Fibroblast of the aortic adventitia (primary cell): ENCODE results near the gene GPC5. TPM values are rescaled to one million over a fixed set of nuclear protein-coding genes. Genes with fewer than 3 reads are reported as not detected.
"Not testable (repeated sequence)": the region's sequence is repeated elsewhere in the genome, so short reads cannot be mapped to it uniquely, and the experiment has no call there.

Source experiments
- DNase-seq: peaks from one replicate; pipeline ENCODE4 v3.0.0-alpha.2; 2010; ENCODE audit warnings: low read depth
- H3K4me3 ChIP-seq: 2 replicates; pipeline ENCODE4 v1.5.1; 2011; ENCODE audit warnings: low read depth, mild to moderate bottlenecking, control low read depth, low read length, moderate library complexity
- total RNA-seq: library from RNA; depleted of rRNA; stranded (reverse); fragments of >200 nt; gene quantifications from 2 replicates; pipeline ENCODE4 v1.2.3, GENCODE V29; 2012; ENCODE audit warnings: low replicate concordance
- TF ChIP-seq, protein P1 (sequence below): IDR thresholded peaks from 2 replicates; pipeline ENCODE4 v1.5.1; 2011; ENCODE audit warnings: mild to moderate bottlenecking, low read length, control low read depth, inconsistent platforms; ENCODE audit not compliant: insufficient read depth

Gene GPC5
- total RNA-seq, 1 donor: 0.18 TPM

DNA sequence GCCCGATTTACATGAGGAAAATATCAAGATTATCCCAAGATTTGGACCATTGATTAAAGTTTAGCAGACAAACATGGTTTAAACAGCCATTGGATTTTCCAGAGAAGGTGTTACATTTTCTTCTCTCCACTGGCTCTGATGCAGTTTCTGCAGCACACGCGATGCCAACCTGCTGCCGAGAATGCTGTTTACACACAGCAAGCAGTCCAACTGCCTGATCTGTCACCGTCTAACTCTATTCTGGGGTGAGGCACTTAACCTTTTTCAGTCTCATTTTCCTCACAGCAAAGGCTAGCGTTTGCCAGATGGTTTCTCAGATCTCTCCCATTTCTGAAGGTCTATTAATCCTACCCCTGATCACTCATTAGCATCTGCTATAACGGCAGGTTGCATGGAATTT is 1064.7 kb downstream of the GPC5 start:
- no peak for DNase-seq
- no peak overlapping the region for H3K4me3 ChIP-seq
- TF ChIP-seq, protein P1, sequence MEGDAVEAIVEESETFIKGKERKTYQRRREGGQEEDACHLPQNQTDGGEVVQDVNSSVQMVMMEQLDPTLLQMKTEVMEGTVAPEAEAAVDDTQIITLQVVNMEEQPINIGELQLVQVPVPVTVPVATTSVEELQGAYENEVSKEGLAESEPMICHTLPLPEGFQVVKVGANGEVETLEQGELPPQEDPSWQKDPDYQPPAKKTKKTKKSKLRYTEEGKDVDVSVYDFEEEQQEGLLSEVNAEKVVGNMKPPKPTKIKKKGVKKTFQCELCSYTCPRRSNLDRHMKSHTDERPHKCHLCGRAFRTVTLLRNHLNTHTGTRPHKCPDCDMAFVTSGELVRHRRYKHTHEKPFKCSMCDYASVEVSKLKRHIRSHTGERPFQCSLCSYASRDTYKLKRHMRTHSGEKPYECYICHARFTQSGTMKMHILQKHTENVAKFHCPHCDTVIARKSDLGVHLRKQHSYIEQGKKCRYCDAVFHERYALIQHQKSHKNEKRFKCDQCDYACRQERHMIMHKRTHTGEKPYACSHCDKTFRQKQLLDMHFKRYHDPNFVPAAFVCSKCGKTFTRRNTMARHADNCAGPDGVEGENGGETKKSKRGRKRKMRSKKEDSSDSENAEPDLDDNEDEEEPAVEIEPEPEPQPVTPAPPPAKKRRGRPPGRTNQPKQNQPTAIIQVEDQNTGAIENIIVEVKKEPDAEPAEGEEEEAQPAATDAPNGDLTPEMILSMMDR: no peak

DNA sequence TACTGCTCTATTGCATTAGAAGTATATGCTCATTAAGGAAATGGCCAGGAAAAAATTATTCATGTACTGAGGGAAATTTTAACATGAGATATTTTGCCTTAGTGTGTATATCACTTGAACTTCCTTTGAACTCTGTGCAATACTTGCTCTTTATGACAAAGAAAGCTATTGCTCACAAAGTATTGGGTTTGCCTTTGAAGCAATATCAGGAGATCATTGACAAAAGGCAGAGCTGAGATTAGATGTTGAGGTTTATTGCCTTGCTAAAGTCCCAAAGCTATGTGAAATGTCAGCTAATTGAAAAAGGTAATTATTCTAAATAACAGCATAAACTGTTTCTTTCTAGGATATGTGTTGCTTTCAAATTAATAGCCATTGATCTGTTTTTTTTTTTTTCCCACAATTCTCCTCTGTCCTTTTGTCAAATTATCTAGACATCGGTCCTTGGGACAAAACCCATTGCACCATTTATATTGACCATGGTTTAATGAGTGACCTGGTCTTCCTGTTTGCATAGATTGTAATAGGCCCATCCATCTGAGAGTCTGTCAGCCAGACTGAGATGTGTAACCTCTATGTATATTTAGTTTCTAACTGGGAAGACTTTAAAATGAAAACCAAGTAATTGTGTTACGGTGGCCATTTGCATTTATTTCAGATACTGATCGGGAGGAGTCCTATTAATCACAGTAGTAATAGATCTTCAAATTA is 1075.5 kb downstream of the GPC5 start:
- no peak overlapping the region for H3K4me3 ChIP-seq
- DNase-seq: no peak
- TF ChIP-seq, protein P1: no peak

DNA sequence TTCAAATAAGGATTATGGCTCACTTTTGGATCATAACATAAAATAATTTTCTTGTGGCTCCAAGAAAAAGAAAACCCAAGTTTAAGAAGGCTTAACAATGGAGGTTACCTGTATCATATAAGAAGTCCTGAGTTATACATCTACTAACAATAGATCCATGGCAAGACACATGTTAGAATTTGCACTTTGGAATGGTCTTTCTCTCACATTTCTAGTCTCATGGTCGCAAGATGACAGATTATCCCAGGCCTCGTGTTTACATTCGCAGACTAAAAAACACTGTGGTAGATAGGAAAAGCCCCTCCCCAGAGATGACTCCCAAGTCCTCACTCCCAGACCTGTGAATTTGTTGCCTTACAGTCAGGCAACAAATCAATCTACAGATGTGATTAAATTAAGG is 1082.0 kb downstream of the GPC5 start:
- no peak for DNase-seq
- no peak overlapping the region for H3K4me3 ChIP-seq
- TF ChIP-seq, protein P1: no peak

DNA sequence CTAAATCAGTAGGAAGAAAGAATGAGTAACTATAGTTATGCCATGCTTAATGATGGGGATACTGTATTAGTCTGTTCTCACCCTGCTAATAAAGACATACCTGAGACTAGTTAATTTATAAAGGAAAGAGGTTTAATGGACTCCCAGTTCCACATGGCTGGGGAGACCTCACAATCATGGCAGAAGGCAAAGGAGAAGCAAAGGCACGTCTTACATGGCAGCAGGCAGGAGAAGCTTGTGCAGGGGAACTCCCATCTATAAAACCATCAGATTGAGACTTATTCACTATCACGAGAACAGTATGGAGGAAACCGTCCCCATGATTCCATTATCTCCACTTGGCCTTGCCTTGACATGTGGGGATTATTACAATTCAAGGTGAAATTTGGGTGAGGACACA is 1084.4 kb downstream of the GPC5 start:
- H3K4me3 ChIP-seq, DNase-seq: not testable (repeated sequence)

DNA sequence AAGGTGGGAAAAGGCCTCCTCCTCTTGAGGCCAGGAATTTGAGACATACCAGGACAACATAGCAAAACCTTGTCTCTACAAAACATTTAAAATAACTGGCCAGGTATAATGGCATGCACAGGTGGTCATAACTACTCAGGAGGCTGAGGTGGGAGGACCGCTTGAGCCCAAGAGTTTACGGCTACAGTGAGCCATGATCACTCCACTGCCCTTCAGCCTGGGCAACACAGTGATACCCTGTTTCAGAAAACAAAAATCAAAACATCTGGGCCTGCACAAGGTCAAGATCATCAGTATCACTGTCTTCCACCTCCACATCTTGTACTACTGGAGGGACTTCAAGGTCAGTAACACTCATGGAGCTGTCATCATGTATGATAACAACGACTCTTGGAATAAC is 1085.5 kb downstream of the GPC5 start:
- TF ChIP-seq, protein P1: no peak
- no peak for DNase-seq
- H3K4me3 ChIP-seq: no peak overlapping the region

DNA sequence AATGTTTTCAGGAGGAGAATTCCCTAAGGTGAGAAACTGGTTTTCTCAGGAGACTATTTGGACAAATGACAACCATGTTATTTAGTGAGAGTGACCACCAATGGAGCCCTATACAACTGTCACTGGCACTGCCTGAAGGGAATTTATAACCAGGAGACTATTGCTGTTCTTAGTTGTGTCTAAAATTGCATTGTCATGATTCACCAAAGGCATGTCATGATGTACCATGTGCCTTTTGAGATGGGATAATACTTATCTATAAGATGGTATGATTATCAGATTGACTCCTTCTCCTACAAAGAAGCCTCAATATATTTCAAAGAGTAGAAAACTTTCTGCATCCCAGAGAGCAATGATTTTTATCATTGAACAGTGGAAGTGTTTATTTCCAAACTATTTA is 1088.8 kb downstream of the GPC5 start:
- no peak for DNase-seq
- no peak overlapping the region for H3K4me3 ChIP-seq
- TF ChIP-seq, protein P1: no peak

DNA sequence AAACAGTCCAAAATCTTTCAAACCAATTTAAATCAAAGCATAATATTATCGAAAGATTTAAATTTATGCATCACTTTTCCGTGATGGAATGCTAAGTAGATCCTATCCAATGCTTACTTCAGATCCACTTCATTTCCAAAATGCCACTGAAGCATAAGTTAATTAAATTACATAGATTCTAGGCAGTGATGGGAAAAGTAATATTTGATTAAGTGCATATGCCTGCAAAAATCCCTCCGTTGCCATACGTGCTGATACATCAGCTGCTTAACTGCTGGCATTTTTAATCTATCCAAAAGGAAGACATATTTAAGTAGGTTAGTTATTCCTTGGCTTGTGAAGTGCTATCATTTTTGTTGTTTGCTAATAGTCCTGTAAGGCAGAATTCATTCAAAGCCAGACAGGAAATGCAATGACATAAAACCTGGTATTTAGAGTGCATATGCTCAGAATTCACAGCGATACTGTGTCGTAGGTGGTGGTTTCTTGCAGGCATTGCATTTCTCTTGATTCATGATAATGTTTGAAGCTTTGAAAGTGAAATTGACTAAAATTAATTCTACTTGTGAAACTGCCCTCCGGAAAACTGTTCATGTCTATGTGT is 1089.9 kb downstream of the GPC5 start:
- TF ChIP-seq, protein P1: no peak
- no peak for DNase-seq
- no peak overlapping the region for H3K4me3 ChIP-seq
